MCF 10A (cell line): Measurements from ENCODE around the gene ANKMY1. TPM values are rescaled to one million over a fixed set of nuclear protein-coding genes. Genes with fewer than 3 reads are reported as not detected.

Experiments used
- BruUV-seq: library from RNA; stranded (reverse); fragments of 400-500 nt; replicated peaks from 2 replicates; lab custom pipeline; 2021; lab: Mats Ljungman, UMichigan
- CTCF ChIA-PET: fragments of 300-600 bp; sonication (Branson Sonifier 250); formaldehyde crosslinking; extraction: SDS; loops from one replicate; lab custom pipeline; 2021; ENCODE audit warnings: antibody characterized with exemption, inconsistent platforms; lab: Yijun Ruan, JAX
- POLR2A ChIA-PET: fragments of 300-600, 350-650 bp; sonication (Branson Sonifier 250); formaldehyde crosslinking; extraction: SDS; loops from one replicate; lab custom pipeline; 2020; ENCODE audit warnings: antibody characterized with exemption, inconsistent platforms; lab: Yijun Ruan, JAX
- DNase-seq: peaks from one replicate; pipeline ENCODE4 v3.0.0-alpha.2; 2018; ENCODE audit not compliant: unreplicated experiment
- H3K27ac Mint-ChIP-seq: one replicate; pipeline ENCODE4 v1.8.0; 2022; ENCODE audit warnings: mild to moderate bottlenecking, low read depth, mixed read lengths; ENCODE audit not compliant: unreplicated experiment
- H3K27me3 Mint-ChIP-seq: one replicate; pipeline ENCODE4 v1.8.0; 2022; ENCODE audit warnings: mixed read lengths; ENCODE audit not compliant: insufficient read depth, unreplicated experiment
- H3K36me3 Mint-ChIP-seq: one replicate; pipeline ENCODE4 v1.8.0; 2022; ENCODE audit warnings: mild to moderate bottlenecking, moderate library complexity, mixed read lengths; ENCODE audit not compliant: insufficient read depth, unreplicated experiment
- H3K4me1 Mint-ChIP-seq: one replicate; pipeline ENCODE4 v1.8.0; 2022; ENCODE audit warnings: mixed read lengths; ENCODE audit not compliant: insufficient read depth, unreplicated experiment
- H3K4me3 Mint-ChIP-seq: one replicate; pipeline ENCODE4 v1.8.0; 2022; ENCODE audit warnings: mild to moderate bottlenecking, moderate library complexity, mixed read lengths; ENCODE audit not compliant: unreplicated experiment
- H3K9me3 Mint-ChIP-seq: one replicate; pipeline ENCODE4 v1.8.0; 2022; ENCODE audit warnings: mixed read lengths; ENCODE audit not compliant: unreplicated experiment
- intact Hi-C: fragments of 100-400 bp; cut with micrococcal nuclease; formaldehyde crosslinking; loops from 2 replicates; pipeline ENCODE4 v1.14.1; 2022
- total RNA-seq: library from RNA; stranded (reverse); gene quantifications from 2 replicates; pipeline ENCODE4 v1.2.3, GENCODE V29; 2022
- TF ChIP-seq, protein P1 (sequence below): fragments of 200-600 bp; IDR thresholded peaks from one replicate; pipeline ENCODE4 v1.8.0; 2022; ENCODE audit warnings: antibody characterized with exemption, mild to moderate bottlenecking; ENCODE audit not compliant: unreplicated experiment

ANKMY1 gene
- total RNA-seq, 1 experiment from 2014 or later, result 22.2 TPM

DNA sequence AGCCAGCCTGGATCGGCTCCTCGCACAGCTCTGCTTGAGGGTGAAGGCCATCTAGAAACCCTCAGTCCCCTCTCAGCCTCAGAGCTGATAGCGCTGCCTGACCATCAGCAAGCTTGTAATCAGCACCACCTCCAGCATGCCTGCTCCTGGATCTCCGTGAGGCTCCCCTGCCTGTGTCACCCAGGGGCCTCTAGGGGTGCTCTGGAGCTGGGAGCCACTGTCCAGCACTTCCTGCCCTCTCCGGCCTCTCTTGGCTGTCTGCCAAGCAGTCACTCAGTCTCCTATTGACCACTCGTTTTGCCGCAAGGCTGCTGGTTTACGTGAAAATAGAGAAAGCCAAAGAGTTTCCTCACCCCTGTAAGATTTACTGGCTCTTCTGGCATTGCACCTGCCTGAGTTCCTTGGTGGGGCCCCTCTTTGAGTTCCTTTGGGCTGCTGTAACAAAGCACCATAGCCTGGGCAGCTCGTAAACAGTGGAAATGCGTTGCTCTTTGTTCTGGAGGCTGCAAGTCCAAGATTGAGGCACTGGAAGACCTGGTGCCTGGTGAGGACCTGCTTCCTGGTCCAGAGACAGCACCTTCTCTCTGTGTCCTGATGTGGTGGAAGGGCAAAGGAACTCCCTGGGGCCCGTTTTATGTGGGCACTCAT is 46.6 kb upstream of the ANKMY1 start:
- Mint-ChIP-seq H3K36me3 (peaks cover 5% of the 10 kb centered on the region), H3K9me3 (no peaks in the 10 kb centered on the region), H3K4me3 (no peak overlapping the region), H3K27me3 (peaks cover 9% of the 10 kb centered on the region), H3K27ac (no peak overlapping the region), H3K4me1 (no peaks in the 10 kb centered on the region)
- TF ChIP-seq, protein P1, sequence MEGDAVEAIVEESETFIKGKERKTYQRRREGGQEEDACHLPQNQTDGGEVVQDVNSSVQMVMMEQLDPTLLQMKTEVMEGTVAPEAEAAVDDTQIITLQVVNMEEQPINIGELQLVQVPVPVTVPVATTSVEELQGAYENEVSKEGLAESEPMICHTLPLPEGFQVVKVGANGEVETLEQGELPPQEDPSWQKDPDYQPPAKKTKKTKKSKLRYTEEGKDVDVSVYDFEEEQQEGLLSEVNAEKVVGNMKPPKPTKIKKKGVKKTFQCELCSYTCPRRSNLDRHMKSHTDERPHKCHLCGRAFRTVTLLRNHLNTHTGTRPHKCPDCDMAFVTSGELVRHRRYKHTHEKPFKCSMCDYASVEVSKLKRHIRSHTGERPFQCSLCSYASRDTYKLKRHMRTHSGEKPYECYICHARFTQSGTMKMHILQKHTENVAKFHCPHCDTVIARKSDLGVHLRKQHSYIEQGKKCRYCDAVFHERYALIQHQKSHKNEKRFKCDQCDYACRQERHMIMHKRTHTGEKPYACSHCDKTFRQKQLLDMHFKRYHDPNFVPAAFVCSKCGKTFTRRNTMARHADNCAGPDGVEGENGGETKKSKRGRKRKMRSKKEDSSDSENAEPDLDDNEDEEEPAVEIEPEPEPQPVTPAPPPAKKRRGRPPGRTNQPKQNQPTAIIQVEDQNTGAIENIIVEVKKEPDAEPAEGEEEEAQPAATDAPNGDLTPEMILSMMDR, result no peak
- no peak for DNase-seq
- BruUV-seq, result no TSS peak
- CTCF ChIA-PET, result interaction anchor here (1.6 kb wide), 1 partner anchor 236 kb away, joined by 4 read pairs; no protein-coding TSS in a partner anchor
- POLR2A ChIA-PET, result interaction anchor here (0.7 kb wide), 1 partner anchor 508 kb away, joined by 3 read pairs; no protein-coding TSS in a partner anchor
- intact Hi-C loops, result no loop called here

DNA sequence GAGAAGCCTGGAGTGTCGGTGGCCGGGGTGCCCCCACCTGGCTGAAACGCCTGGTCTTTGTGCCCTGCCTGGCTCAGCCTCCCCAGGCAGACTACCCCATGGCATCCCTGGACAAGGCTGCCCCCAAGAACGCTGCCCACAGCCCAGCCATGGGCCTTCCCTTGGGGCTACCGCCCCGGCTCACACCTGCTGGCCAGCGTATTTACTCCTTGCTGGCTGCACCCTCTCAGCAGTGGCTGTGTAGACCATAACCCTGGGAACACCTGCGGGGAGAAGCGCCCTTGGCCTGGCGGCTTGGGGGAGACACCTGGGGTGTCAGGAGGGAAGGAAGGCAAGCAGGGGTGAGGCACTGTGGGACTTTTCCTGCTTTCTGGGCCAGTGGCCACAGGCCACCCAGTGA is 46.1 kb upstream of the ANKMY1 start:
- peaks cover 5% of the 10 kb centered on the region for H3K36me3 Mint-ChIP-seq
- H3K4me3 Mint-ChIP-seq, result no peak overlapping the region
- peaks cover 3% of the 10 kb centered on the region for H3K27me3 Mint-ChIP-seq
- POLR2A ChIA-PET, result no interaction called here
- no peaks in the 10 kb centered on the region for H3K4me1 Mint-ChIP-seq
- BruUV-seq, result no TSS peak
- CTCF ChIA-PET, result interaction anchor here (1.6 kb wide), 1 partner anchor 237 kb away, joined by 4 read pairs; no protein-coding TSS in a partner anchor
- no peak overlapping the region for H3K27ac Mint-ChIP-seq
- no peak for DNase-seq
- TF ChIP-seq, protein P1, result no peak
- intact Hi-C loops, result no loop called here
- H3K9me3 Mint-ChIP-seq, result no peaks in the 10 kb centered on the region

DNA sequence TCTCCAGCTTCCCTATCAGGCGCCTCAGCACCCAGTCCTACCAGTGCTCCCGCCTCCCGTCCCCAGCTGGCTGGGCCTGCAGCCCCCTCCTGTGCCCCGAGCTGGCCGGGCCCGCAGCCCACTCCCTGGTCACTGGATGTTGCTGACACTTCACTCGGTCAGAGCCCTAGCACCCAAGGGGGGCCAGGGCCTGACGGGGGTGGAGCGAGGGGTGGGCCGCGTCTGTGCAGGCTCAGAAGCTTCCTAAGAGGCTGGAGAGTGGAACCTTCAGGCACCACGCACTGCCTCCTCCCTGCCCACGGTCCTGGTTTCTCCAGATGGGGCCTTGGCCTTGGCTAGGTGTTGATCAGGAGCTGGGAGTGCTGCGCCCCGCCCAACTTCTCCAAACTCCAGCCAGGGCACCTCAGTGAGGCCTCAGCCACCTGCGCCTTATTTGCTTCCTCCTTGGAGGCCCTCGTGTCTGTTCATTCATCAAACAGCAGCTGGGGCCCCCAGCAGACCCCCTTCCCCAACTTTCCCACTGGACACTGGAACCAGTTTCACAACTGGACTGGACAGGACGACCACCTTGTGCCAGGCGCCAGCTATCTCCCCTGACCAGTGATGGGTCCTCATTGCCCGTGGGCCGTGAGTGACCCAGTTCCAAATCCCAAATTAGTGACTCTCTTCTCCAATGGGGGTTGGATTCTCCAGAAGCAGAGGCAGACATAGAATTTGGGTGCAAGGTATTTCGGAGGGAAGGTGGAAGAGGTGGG is 45.5 kb upstream of the ANKMY1 start:
- H3K9me3 Mint-ChIP-seq, result no peaks in the 10 kb centered on the region
- BruUV-seq, result no TSS peak
- H3K36me3 Mint-ChIP-seq, result peaks cover 5% of the 10 kb centered on the region
- TF ChIP-seq, protein P1, result no peak
- intact Hi-C loops, result no loop called here
- ChIA-PET POLR2A (no interaction called here), CTCF (interaction anchor here (1.6 kb wide), 1 partner anchor 238 kb away, joined by 4 read pairs; no protein-coding TSS in a partner anchor)
- no peak for DNase-seq
- H3K4me3 Mint-ChIP-seq, result no peak overlapping the region
- no peak overlapping the region for H3K27ac Mint-ChIP-seq
- H3K27me3 Mint-ChIP-seq, result no peaks in the 10 kb centered on the region
- no peaks in the 10 kb centered on the region for H3K4me1 Mint-ChIP-seq
